ENCODE data around the gene POGLUT3.

- TF ChIP-seq, protein P1, sequence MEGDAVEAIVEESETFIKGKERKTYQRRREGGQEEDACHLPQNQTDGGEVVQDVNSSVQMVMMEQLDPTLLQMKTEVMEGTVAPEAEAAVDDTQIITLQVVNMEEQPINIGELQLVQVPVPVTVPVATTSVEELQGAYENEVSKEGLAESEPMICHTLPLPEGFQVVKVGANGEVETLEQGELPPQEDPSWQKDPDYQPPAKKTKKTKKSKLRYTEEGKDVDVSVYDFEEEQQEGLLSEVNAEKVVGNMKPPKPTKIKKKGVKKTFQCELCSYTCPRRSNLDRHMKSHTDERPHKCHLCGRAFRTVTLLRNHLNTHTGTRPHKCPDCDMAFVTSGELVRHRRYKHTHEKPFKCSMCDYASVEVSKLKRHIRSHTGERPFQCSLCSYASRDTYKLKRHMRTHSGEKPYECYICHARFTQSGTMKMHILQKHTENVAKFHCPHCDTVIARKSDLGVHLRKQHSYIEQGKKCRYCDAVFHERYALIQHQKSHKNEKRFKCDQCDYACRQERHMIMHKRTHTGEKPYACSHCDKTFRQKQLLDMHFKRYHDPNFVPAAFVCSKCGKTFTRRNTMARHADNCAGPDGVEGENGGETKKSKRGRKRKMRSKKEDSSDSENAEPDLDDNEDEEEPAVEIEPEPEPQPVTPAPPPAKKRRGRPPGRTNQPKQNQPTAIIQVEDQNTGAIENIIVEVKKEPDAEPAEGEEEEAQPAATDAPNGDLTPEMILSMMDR (IDR thresholded peaks at IDR 0.05) = no peak
- TF ChIP-seq POLR2A (IDR thresholded peaks at IDR 0.05) (no peak), EP300 (IDR thresholded peaks at IDR 0.05) (no peak)
These were observed 45.3 kb upstream of the POGLUT3 start for GRCh38 chr11:108543316-108543964.

Measured in tibial nerve (tissue), 4 donors.